ENCODE data around the gene ALOX5AP. TPM values are rescaled to one million over a fixed set of nuclear protein-coding genes. Genes with fewer than 3 reads are reported as not detected.

ALOX5AP gene
- total RNA-seq, 2 donors from 2014 or later, result 27.5 to 69.9 TPM

DNA sequence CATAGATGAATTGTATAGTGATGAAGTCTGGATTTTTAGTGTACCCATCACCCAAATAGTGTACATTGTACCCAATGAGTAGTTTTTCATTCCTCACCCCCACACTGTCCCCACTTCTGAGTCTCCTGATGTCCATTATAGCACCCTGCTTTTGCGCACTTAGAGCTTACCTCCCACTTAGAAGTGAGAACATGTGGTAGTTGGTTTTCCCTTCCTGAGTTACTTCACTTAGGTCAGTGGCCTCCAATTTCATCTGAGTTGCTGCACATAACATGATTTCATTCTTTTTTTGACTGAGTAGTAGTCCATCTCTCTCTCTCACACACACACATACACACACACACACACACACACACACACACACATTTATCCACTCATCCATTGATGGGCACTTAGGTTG lies 43.2 kb upstream of the ALOX5AP start:
- Histone ChIP-seq H3K36me3 (no peaks in the 10 kb centered on the region), H3K4me3 (no peak overlapping the region)
- TF ChIP-seq, protein P1, sequence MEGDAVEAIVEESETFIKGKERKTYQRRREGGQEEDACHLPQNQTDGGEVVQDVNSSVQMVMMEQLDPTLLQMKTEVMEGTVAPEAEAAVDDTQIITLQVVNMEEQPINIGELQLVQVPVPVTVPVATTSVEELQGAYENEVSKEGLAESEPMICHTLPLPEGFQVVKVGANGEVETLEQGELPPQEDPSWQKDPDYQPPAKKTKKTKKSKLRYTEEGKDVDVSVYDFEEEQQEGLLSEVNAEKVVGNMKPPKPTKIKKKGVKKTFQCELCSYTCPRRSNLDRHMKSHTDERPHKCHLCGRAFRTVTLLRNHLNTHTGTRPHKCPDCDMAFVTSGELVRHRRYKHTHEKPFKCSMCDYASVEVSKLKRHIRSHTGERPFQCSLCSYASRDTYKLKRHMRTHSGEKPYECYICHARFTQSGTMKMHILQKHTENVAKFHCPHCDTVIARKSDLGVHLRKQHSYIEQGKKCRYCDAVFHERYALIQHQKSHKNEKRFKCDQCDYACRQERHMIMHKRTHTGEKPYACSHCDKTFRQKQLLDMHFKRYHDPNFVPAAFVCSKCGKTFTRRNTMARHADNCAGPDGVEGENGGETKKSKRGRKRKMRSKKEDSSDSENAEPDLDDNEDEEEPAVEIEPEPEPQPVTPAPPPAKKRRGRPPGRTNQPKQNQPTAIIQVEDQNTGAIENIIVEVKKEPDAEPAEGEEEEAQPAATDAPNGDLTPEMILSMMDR (IDR thresholded peaks at IDR 0.05), result no peak

DNA sequence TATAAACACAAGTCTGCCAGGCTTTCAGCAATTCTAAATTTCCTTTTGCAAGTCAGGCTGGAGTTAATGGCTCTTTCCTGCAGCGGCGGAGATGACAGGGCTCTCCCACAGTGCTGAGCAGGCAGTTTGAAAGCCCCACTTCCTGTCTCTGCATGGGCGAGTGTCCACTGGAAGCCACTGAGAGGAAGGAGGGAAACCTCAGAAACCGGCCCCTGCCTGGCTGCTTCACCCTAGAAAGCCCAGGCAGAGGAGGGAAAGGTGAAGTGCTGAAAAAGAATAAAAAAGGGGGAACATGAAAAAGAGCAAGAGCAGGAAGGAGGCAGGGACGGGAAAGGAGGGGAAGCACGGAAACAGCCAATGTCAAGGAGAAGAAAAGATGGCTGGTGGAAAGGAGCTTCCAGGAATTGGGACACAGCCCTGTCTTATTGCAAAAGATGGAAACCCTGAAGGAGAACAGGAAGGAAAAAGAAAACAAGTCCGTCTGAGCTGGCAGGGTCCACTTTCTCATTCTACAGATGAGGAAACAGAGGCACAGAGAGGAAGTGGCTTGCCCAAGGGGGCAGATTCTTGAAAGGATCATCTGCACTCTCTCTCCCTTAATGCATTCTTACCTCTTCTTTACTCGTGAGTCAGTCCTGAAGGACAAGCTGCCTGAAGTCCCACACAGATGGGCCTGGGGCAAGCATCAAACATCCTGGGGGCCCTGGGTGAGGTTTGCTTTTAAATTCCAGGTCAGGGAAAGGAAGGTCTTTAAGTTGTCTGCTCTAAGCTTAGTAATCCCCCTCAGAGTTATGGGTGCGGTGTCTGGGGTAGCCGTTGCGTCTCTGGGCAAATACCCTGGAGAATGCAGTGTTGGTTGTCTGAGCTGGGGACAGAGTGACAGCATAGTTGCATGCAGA lies 38.8 kb upstream of the ALOX5AP start:
- Histone ChIP-seq H3K9me3 (no peaks in the 10 kb centered on the region), H3K36me3 (no peaks in the 10 kb centered on the region), H3K27ac (no peak overlapping the region), H3K27me3 (replicated peaks; ENCODE audit: insufficient read depth) (no peaks in the 10 kb centered on the region), H3K4me1 (ENCODE audit: control insufficient read depth in 1 of 2, low read depth in 2 of 2) (peaks cover 10 to 15% of the 10 kb centered on the region in 2 donors), H3K4me3 (no peak overlapping the region)
- ATAC-seq (ENCODE audit: insufficient number of reproducible peaks, low FRiP score, low read depth), result no peak
- TF ChIP-seq, protein P1 (IDR thresholded peaks at IDR 0.05), result no peak
- no peak for DNase-seq (ENCODE audit: low spot score)

More for the DNA sequence above, 43.2 kb upstream of the ALOX5AP start:
- Histone ChIP-seq H3K27ac (no peak overlapping the region), H3K27me3 (replicated peaks; ENCODE audit: insufficient read depth) (no peaks in the 10 kb centered on the region), H3K4me1 (ENCODE audit: control insufficient read depth in 1 of 2, low read depth in 2 of 2) (peaks cover 0 to 12% of the 10 kb centered on the region in 2 donors), H3K9me3 (no peaks in the 10 kb centered on the region)
- DNase-seq (ENCODE audit: low spot score) (no peak), ATAC-seq (ENCODE audit: insufficient number of reproducible peaks, low FRiP score, low read depth) (no peak)

DNA sequence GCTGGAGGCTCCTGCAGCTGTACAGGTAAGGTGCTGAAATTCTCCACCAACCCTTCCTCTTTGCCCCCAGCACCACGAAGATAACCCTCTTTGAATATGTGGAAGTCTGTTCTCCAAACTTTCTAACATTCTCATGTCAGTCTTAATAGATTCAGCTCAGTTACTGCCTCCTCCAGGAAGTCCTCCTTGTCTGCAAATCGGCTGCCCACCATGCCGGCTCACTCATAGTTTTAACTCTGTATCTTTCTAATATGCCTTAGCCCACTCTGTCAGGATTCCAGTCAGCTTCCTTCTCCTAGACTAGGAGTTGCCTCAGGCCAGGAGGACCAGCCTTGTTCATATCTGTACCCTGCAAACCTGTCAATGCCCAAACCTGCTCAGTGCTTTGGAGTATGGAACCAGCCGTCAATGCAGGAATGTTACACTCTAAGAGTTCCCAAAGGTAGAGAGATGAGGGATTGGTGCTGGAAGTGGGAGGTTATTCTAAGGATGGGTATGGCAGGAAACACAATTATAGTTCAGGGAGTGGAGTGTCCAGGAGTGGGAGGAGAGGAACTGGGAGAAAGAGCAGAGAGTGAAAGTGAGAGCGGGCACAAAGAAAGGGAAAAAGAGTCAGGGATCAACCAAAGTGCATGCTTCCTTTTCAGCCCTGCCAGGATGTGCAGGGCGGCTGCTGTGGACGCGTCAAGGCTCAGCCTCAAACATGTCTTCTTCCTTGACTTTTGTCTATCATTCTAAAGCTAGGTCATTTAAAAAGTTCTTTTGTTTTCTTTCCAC lies 38.0 kb upstream of the ALOX5AP start:
- no peak for ATAC-seq (ENCODE audit: insufficient number of reproducible peaks, low FRiP score, low read depth)
- TF ChIP-seq, protein P1 (IDR thresholded peaks at IDR 0.05), result no peak

DNA sequence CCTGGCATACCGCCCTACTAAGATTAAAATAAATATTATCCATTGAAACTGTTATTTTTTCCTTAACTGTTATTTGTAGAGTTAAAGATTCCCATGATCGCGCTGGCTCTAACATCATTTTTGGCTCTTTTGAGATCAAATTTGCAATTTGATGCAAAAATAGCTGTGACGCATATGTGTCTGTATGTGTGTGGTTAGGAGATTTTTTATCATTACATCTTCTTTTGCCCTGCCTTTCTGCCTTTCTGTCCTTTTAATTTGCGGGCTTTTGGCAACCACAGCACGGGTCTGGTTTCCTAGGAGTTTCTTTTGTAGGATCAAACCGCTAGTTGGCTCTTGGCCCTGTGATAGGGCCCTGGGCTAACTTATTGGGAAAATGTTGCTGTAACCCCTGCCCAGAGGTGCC lies 37.3 kb upstream of the ALOX5AP start:
- peak overlapping the region in 1 of 2 donors; percentile 16 for H3K27ac ChIP-seq
- H3K4me3 ChIP-seq, result peak overlapping the region; percentile 59
- DNase-seq (ENCODE audit: low spot score) (no peak), ATAC-seq (ENCODE audit: insufficient number of reproducible peaks, low FRiP score, low read depth) (no peak)
- no peaks in the 10 kb centered on the region for H3K9me3 ChIP-seq
- H3K4me1 ChIP-seq (ENCODE audit: control insufficient read depth in 1 of 2, low read depth in 2 of 2), result peaks cover 10 to 15% of the 10 kb centered on the region in 2 donors
- TF ChIP-seq, protein P1 (IDR thresholded peaks at IDR 0.05), result no peak
- H3K36me3 ChIP-seq, result no peaks in the 10 kb centered on the region
- no peaks in the 10 kb centered on the region for H3K27me3 ChIP-seq (replicated peaks; ENCODE audit: insufficient read depth)

More for the DNA sequence above, 38.0 kb upstream of the ALOX5AP start:
- peaks cover 10 to 15% of the 10 kb centered on the region in 2 donors for H3K4me1 ChIP-seq (ENCODE audit: control insufficient read depth in 1 of 2, low read depth in 2 of 2)
- no peak for DNase-seq (ENCODE audit: low spot score)
- peak overlapping the region in 1 of 2 donors; percentile 16 for H3K27ac ChIP-seq
- peak overlapping the region; percentile 59 for H3K4me3 ChIP-seq
- H3K9me3 ChIP-seq, result no peaks in the 10 kb centered on the region
- H3K36me3 ChIP-seq, result no peaks in the 10 kb centered on the region
- H3K27me3 ChIP-seq (replicated peaks; ENCODE audit: insufficient read depth), result no peaks in the 10 kb centered on the region

DNA sequence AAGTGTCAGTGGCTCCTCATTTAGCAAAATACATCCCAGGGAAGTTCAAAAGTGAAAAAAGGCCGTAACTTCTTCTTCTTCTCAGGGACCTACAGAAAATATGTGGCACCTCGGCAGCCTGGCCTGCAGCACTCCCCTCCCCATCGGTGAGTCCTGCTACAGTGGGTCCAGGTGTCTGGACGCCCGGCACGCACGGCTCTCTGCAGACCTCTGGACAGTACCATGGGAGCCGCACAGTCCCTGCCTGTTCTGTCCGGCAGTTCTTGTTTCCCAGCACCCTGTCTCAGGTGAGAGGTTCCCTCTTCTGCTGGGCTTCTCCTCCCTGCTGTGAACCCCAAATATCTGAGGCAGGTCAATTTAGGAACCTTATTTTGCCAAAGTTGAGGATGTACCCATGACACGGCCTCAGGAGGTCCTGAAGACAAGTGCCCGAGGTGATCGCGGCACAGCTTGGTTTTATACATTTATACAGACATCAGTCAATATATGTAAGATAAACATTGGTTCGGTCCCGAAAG lies 36.8 kb upstream of the ALOX5AP start:
- no peak for ATAC-seq (ENCODE audit: insufficient number of reproducible peaks, low FRiP score, low read depth)
- no peak for DNase-seq (ENCODE audit: low spot score)

More for the DNA sequence above, 36.8 kb upstream of the ALOX5AP start:
- TF ChIP-seq, protein P1 (IDR thresholded peaks at IDR 0.05), result no peak
- Histone ChIP-seq H3K36me3 (no peaks in the 10 kb centered on the region), H3K27me3 (replicated peaks; ENCODE audit: insufficient read depth) (no peaks in the 10 kb centered on the region), H3K4me1 (ENCODE audit: control insufficient read depth in 1 of 2, low read depth in 2 of 2) (peaks cover 10 to 15% of the 10 kb centered on the region in 2 donors), H3K4me3 (no peak overlapping the region), H3K27ac (no peak overlapping the region), H3K9me3 (no peaks in the 10 kb centered on the region)
